Measurements from ENCODE around the gene PRR20G. TPM values are rescaled to one million over a fixed set of nuclear protein-coding genes. Genes with fewer than 3 reads are reported as not detected.

The PRR20G gene
- total and polyA plus RNA-seq, 2 of the 8 experiments (the other 6 are each of a cell fraction or from before 2014, with no cell fraction given): 0.24 TPM; not detected in 1

GRCh38 chr3:127284258-127284657, 3.6 kb downstream of the PRR20G start:
- Histone ChIP-seq H3K56ac (replicated peaks; ENCODE audit: insufficient read length, low read depth, low read length) (no peak overlapping the region), H3K4me3 (ENCODE audit: extremely low read depth in 1 of 4, insufficient read depth in 2 of 4, low read depth in 3 of 4, low read length in 4 of 4) (no peak overlapping the region), H3K23me2 (ENCODE audit: low read depth, low read length) (no peaks in the 10 kb centered on the region), H2AFZ (ENCODE audit: low read length) (no peak overlapping the region), H2AK5ac (ENCODE audit: low read depth, low read length) (no peak overlapping the region), H3K9ac (replicated peaks in 1 of 4; ENCODE audit: extremely low read depth in 1 of 4, low read depth in 3 of 4, low read length in 3 of 4) (no peak overlapping the region), H3K27me3 (replicated peaks in 1 of 4; ENCODE audit: control insufficient read depth in 3 of 4, extremely low read depth in 1 of 4, insufficient read depth in 3 of 4, low read length in 3 of 4) (no peaks in the 10 kb centered on the region), H3K9me3 (ENCODE audit: insufficient read depth in 2 of 2, low read depth in 1 of 2, low read length in 1 of 2) (peaks cover 4 to 12% of the 10 kb centered on the region in 2 experiments), H2BK5ac (ENCODE audit: low read depth, low read length) (no peak overlapping the region), H3K79me1 (ENCODE audit: low read depth, low read length) (no peaks in the 10 kb centered on the region), H3K23ac (ENCODE audit: insufficient read length) (no peak overlapping the region), H2BK20ac (ENCODE audit: low read length) (no peak overlapping the region), H4K8ac (ENCODE audit: extremely low read depth, insufficient read depth, low read length) (no peak overlapping the region), H3K36me3 (ENCODE audit: control insufficient read depth in 2 of 4, insufficient read depth in 4 of 4, low read length in 3 of 4) (no peaks in the 10 kb centered on the region), H3K27ac (ENCODE audit: low read depth, low read length) (no peak overlapping the region), H3K14ac (ENCODE audit: insufficient read length) (no peak overlapping the region), H2BK120ac (replicated peaks; ENCODE audit: low read depth, low read length) (no peak overlapping the region), H3K4me1 (replicated peaks in 1 of 4; ENCODE audit: control insufficient read depth in 3 of 4, insufficient read depth in 4 of 4, low read length in 3 of 4) (no peaks in the 10 kb centered on the region), H3K18ac (ENCODE audit: extremely low read depth, low read length) (no peak overlapping the region), H3K4ac (replicated peaks; ENCODE audit: insufficient read length, low read depth, low read length) (no peak overlapping the region), H4K20me1 (replicated peaks in 1 of 2; ENCODE audit: control insufficient read depth in 1 of 2, insufficient read depth in 2 of 2, low read length in 2 of 2) (peaks cover 0 to 1% of the 10 kb centered on the region in 2 experiments), H4K5ac (ENCODE audit: insufficient read length, low read depth, low read length) (no peak overlapping the region), H3K79me2 (ENCODE audit: control insufficient read depth in 1 of 2, insufficient read depth in 2 of 2, low read length in 2 of 2) (no peaks in the 10 kb centered on the region), H4K91ac (replicated peaks; ENCODE audit: insufficient read length, low read length) (no peak overlapping the region), H2BK12ac (ENCODE audit: low read depth, low read length) (no peak overlapping the region), H3K4me2 (ENCODE audit: insufficient read depth in 1 of 2, low read depth in 2 of 2, low read length in 2 of 2) (no peak overlapping the region), H2BK15ac (ENCODE audit: low read length) (no peak overlapping the region)
- no peak for DNase-seq (ENCODE audit: low read depth in 1 of 2, low spot score in 2 of 2)
- no peak for FAIRE-seq
- POLR2A ChIA-PET (ENCODE audit: partially characterized antibody): no interaction called here
- 91% methylated on average over 11 of the region's 12 CpGs; no CpG with 5 or more reads in 1 of the 2 experiments for WGBS, 2 experiments (ENCODE audit: extremely low coverage in 1 of 2, insufficient coverage in 1 of 2, insufficient read length in 1 of 2, insufficient replicate concordance in 2 of 2, low coverage in 1 of 2, low lambda C conversion rate in 2 of 2, missing lambda C conversion rate in 1 of 2)
- CTCF ChIA-PET (ENCODE audit: partially characterized antibody): interaction anchor here (0.6 to 1.4 kb wide), 2 partner anchors 90 to 801 kb away, joined by 3 read pairs; no protein-coding TSS in a partner anchor
- TF ChIP-seq CHD1 (IDR thresholded peaks at IDR 0.05; ENCODE audit: low read depth, low read length) (no peak), ATF3 (IDR thresholded peaks at IDR 0.05; ENCODE audit: insufficient read depth, low read depth, low read length) (no peak), CTCF (IDR thresholded peaks at IDR 0.05; ENCODE audit: control extremely low read depth in 1 of 3, insufficient read depth in 1 of 3, low read depth in 1 of 3, low read length in 3 of 3) (no peak), TAF7 (optimal IDR thresholded peaks at IDR 0.05; ENCODE audit: borderline replicate concordance, low read depth, low read length) (no peak), EGR1 (IDR thresholded peaks at IDR 0.05; ENCODE audit: borderline replicate concordance, low read depth, low read length) (no peak), RXRA (IDR thresholded peaks at IDR 0.05; ENCODE audit: insufficient read depth, low read depth, low read length) (no peak), SIN3A (conservative IDR thresholded peaks at IDR 0.05 in 1 of 2, IDR thresholded peaks at IDR 0.05 in 1 of 2; ENCODE audit: low read depth in 1 of 2, low read length in 2 of 2) (no peak), SP1 (IDR thresholded peaks at IDR 0.05; ENCODE audit: low read depth, low read length) (no peak), RNF2 (IDR thresholded peaks at IDR 0.05; ENCODE audit: borderline replicate concordance, low read depth, low read length, missing control alignments, poor library complexity, severe bottlenecking) (no peak), FOSL1 (IDR thresholded peaks at IDR 0.05; ENCODE audit: insufficient read depth, low read depth, low read length) (no peak)
